Loucy (cell line): ENCODE measurements around the gene ANKRD6.

ENCODE experiments used
- CTCF ChIP-seq: fragments of 200-600 bp; sonication (generic); conservative IDR thresholded peaks from 2 replicates; pipeline ENCODE4 v1.5.1; 2014; ENCODE audit warnings: mild to moderate bottlenecking, antibody characterized with exemption, low read length
- EZH2phosphoT487 ChIP-seq: fragments of 200-600 bp; IDR thresholded peaks from 2 replicates; pipeline ENCODE4 v1.6.1; 2018; ENCODE audit warnings: antibody characterized with exemption, mild to moderate bottlenecking, moderate library complexity, borderline replicate concordance

GRCh38 chr6:89434954-89435353, 2.0 kb downstream of the ANKRD6 start:
- TF ChIP-seq CTCF (no peak), EZH2phosphoT487 (no peak)
